Pancreas (tissue), 10 donors: ENCODE measurements around the gene CAPZB. TPM values are rescaled to one million over a fixed set of nuclear protein-coding genes. Genes with fewer than 3 reads are reported as not detected.

Experiments
- ATAC-seq, 4 donors: fragments of 200-7000 bp; cut with Tn5 transposase; one replicate each; pipeline versions ENCODE4 v1.8.0 to v1.9.1; 2020; ENCODE audit warnings: mild to moderate bottlenecking in 4 of 4, moderate library complexity in 4 of 4
- DNase-seq, 6 donors: peaks; one replicate each; pipeline ENCODE4 v3.0.0-alpha.2; 2020
- FAIRE-seq: peaks from 2 replicates; lab custom pipeline; 2012; peaks lifted over from hg19 to GRCh38; lab: Jason Lieb, UNC
- H3K27ac ChIP-seq, 4 donors: fragments of 200-600 bp; sonication (generic); 1 replicate in 3 of 4; 2 replicates in 1 of 4; pipeline versions ENCODE4 v1.5.0 to v1.8.0; 2020
- H3K27me3 ChIP-seq, 4 donors: fragments of 200-600 bp; one replicate each; pipeline ENCODE4 v1.8.0; 2021
- H3K36me3 ChIP-seq, 3 donors: fragments of 200-600 bp; sonication (generic) in 1 of 3; one replicate each; pipeline versions ENCODE4 v1.5.0 to v1.8.0; 2020 to 2021
- H3K4me1 ChIP-seq, 3 donors: fragments of 200-600 bp; one replicate each; pipeline ENCODE4 v1.8.0; 2021
- H3K4me3 ChIP-seq, 4 donors: fragments of 200-600 bp; sonication (generic) in 2 of 4; one replicate each; pipeline versions ENCODE4 v1.5.0 to v1.8.0; 2020 to 2021
- H3K9me3 ChIP-seq, 4 donors: fragments of 200-600 bp; one replicate each; pipeline ENCODE4 v1.8.0; 2021
- WGBS, 2 donors: extraction: QIAGEN DNeasy Blood & Tissue Kit; methylation state at CpG; one replicate each; pipeline ENCODE4 v1.1.7; 2013; 5-methylcytosine and 5-hydroxymethylcytosine counted together
- intact Hi-C, 3 donors: fragments of 100-400 bp; cut with DNase I; formaldehyde crosslinking; loops; one replicate each; pipeline versions ENCODE4 v1.11.1 to v1.14.2; 2022
- polyA plus RNA-seq, 2 donors: library from polyadenylated mRNA; stranded (reverse); fragments of 200-250 nt; gene quantifications; one replicate each; pipeline ENCODE4 v1.2.3, GENCODE V29; 2013
- total RNA-seq, 6 donors: library from RNA; stranded (reverse); fragmentation: NEBNext Ultra II Directional in 4 of 6; extraction: Animal tissue kit (Norgen Biotek cat#: 25700) in 4 of 6; gene quantifications; one replicate each; pipeline versions ENCODE4 v1.2.1 to v1.2.4, GENCODE V29; 2021 to 2023
- TF ChIP-seq, protein P1 (sequence below), 4 donors: fragments of 200-600 bp; sonication (generic) in 3 of 4; IDR thresholded peaks; one replicate each; pipeline versions ENCODE4 v1.5.0 to v1.8.0; 2021; ENCODE audit warnings: antibody characterized with exemption in 4 of 4
- donor health status: healthy with polysubstance abuse.
- donor health status: DM: no; HTN: no; CAD: no; lungs with moderate emphysema.
- donor health status: DM: no; HTN: no; CAD: no.
- donor health status: control.
- donor health status: control.
- donor health status: Bipolar disorder and iron deficiency.
- donor health status: DM: yes; HTN: yes; CAD: no.
- donor health status: DM: no; HTN: no; CAD: no.
- donor health status: DM: no; HTN: no; CAD: no.
- donor health status: DM: yes; HTN: yes; CAD: no.

CAPZB gene
- total and polyA plus RNA-seq, 8 donors, result 43.2 to 124 (median 74.9) TPM

DNA sequence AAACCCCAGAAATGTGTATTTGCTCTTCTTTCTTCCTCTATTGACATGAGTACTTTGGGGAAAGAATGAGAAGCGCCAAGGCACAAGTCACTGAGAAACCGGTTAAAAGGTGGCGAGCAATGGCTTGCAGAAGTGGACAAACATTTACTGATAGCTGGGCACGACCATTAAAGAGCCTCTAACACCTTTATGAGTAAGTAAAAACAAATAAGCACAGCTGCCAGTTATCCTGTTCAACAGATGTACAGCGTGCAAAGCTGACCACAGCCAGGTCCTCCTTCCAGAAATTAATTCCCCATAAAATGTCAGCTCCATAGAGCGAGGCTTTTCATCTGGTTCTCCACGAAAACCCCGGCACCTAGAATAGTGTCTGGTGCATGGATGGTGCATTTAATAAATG is 72.7 kb downstream of the CAPZB start:
- no peak for DNase-seq
- Histone ChIP-seq H3K36me3 (no peaks in the 10 kb centered on the region), H3K4me3 (no peak overlapping the region), H3K27me3 (no peaks in the 10 kb centered on the region), H3K27ac (no peak overlapping the region), H3K9me3 (no peaks in the 10 kb centered on the region), H3K4me1 (no peaks in the 10 kb centered on the region)
- intact Hi-C loops, result no loop called here
- TF ChIP-seq, protein P1, sequence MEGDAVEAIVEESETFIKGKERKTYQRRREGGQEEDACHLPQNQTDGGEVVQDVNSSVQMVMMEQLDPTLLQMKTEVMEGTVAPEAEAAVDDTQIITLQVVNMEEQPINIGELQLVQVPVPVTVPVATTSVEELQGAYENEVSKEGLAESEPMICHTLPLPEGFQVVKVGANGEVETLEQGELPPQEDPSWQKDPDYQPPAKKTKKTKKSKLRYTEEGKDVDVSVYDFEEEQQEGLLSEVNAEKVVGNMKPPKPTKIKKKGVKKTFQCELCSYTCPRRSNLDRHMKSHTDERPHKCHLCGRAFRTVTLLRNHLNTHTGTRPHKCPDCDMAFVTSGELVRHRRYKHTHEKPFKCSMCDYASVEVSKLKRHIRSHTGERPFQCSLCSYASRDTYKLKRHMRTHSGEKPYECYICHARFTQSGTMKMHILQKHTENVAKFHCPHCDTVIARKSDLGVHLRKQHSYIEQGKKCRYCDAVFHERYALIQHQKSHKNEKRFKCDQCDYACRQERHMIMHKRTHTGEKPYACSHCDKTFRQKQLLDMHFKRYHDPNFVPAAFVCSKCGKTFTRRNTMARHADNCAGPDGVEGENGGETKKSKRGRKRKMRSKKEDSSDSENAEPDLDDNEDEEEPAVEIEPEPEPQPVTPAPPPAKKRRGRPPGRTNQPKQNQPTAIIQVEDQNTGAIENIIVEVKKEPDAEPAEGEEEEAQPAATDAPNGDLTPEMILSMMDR (IDR thresholded peaks at IDR 0.05), result no peak
- ATAC-seq, result peak in 2 of 4 donors; percentile 66 to 70
- 72 to 74% methylated on average over 8 of the region's 8 CpGs for WGBS, 2 donors
- FAIRE-seq, result no peak

DNA sequence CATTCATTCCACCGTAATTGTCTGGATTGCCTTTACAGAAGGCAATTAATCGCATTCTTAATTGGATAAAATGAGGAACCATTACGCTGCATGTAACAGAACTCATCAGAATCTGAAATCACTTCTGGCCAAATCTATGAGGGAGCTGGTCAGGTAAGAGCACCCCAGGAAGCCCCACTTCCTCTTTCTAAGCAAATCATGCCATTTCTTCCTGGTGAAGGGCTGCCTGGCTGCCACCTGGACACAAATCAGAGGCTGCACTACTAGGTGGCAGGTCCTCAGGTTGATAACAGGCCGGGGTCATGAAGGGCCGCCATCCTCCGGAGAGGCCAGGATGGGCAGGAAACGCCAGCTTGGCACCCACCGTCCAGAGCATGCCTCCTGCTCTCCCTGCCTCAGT is 73.7 kb downstream of the CAPZB start:
- TF ChIP-seq, protein P1 (IDR thresholded peaks at IDR 0.05), result no peak
- DNase-seq, result no peak
- Histone ChIP-seq H3K4me1 (no peaks in the 10 kb centered on the region), H3K27me3 (no peaks in the 10 kb centered on the region), H3K9me3 (no peaks in the 10 kb centered on the region), H3K27ac (no peak overlapping the region), H3K36me3 (no peaks in the 10 kb centered on the region), H3K4me3 (no peak overlapping the region)
- WGBS, 2 donors, result 86 to 96% methylated on average over 8 of the region's 8 CpGs
- FAIRE-seq, result no peak
- intact Hi-C loops, result no loop called here
- no peak for ATAC-seq

DNA sequence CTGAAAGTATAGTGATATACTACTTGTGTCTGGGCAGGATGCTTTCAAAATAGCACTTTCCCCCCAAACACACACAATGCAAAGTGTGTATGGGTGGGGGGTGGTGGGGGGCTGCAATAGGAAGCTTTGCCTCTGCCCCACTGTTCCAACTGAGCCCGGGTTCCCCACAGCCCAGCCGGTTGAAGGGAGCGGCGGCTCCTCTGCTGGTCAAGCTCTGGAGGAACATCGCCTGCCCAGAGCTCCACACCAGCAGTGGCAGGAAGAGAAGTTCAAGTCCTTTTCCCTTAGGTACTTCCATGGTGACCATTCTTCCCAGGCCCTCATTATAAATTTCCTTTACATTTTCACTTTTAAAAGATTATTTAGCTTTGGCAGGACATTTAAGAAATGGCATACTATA is 74.9 kb downstream of the CAPZB start:
- TF ChIP-seq, protein P1 (IDR thresholded peaks at IDR 0.05), result no peak
- H3K27ac ChIP-seq, result no peak overlapping the region
- no peaks in the 10 kb centered on the region for H3K27me3 ChIP-seq
- ATAC-seq (no peak), DNase-seq (no peak), FAIRE-seq (no peak)
- no peaks in the 10 kb centered on the region for H3K4me1 ChIP-seq
- intact Hi-C loops, result no loop called here
- no peaks in the 10 kb centered on the region for H3K36me3 ChIP-seq
- no peaks in the 10 kb centered on the region for H3K9me3 ChIP-seq
- H3K4me3 ChIP-seq, result no peak overlapping the region
- WGBS, 2 donors, result 88 to 90% methylated on average over 5 of the region's 5 CpGs

DNA sequence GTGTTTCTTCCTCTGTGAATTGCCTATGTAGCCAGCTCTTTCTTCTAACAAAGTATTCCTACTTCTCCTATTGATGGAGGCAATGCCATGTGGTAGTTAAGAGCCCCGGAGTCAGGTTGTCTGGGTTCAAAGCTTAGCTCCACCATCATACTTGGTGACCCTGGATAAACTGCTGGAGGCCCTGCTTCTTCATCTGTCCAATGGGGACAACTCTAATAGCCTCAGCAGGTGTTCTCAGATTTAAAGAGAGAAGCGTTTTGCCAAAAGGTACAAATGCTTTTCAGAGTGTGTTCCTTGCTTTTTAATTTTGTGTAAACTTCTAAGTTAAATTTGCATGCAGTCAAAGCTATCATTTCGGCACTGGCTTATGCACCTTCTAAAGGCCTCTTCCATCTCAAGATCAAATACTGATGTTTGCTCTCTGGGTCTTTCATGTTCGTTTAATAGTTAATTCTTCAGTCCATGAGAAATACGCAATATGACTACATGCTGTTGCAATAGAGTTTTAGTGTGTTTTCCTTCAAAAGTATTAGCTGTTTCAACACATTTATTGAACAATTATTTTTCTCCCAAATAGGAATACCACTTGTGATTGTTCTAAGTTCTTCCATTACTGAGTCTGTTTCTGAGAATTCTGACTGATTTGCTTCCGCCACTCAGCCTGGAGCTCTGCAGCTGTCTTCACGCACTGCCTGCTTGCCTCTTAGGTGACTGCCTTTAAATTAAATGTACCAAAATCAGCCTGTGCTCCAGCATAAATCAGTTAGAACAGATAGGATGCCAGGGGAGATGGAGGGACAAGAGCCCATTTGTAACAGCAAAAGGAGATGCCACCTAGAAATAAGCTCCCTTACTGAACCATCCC is 75.6 kb downstream of the CAPZB start:
- Histone ChIP-seq H3K4me3 (no peak overlapping the region), H3K27me3 (no peaks in the 10 kb centered on the region), H3K36me3 (no peaks in the 10 kb centered on the region), H3K4me1 (no peaks in the 10 kb centered on the region), H3K9me3 (no peaks in the 10 kb centered on the region), H3K27ac (no peak overlapping the region)
- TF ChIP-seq, protein P1 (IDR thresholded peaks at IDR 0.05), result no peak
- intact Hi-C loops, result no loop called here
- DNase-seq (no peak), ATAC-seq (no peak), FAIRE-seq (no peak)
- WGBS, 2 donors, result 86 to 89% methylated on average over 7 of the region's 7 CpGs

DNA sequence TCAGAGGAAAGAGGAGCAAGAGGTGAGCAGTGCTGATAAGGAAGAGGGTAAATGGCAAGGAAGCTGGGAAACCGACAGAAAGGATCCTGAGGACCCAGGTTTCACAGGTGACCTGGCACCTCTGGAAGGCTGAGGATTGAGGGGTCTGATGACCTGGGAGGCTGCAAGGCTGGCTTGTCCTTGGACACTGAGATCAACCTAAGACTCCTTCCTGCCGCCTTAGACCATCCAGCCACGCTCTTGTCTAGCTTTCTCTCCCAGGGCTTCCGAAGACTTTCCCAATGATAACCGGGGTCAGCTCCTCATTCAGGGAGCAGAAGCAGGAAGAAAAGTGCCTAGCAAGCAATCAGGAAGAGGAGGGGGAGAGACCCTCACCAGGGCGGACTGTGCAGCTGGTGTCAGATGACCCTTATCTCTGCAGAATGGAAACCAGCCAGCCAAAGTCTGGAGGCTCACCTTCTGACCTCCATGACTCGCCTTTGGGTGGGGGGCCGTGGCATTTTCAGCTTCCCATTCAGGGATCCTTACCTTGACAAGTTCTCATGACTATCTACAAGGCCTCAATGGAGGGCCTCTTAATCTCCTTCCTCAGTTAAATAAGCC is 77.7 kb downstream of the CAPZB start:
- intact Hi-C loops, result no loop called here
- no peak for DNase-seq
- Histone ChIP-seq H3K27me3 (no peaks in the 10 kb centered on the region), H3K27ac (no peak overlapping the region), H3K4me3 (no peak overlapping the region), H3K9me3 (no peaks in the 10 kb centered on the region), H3K36me3 (no peaks in the 10 kb centered on the region), H3K4me1 (no peaks in the 10 kb centered on the region)
- WGBS, 2 donors, result 79 to 83% methylated on average over 8 of the region's 8 CpGs
- FAIRE-seq, result no peak
- ATAC-seq, result no peak
- TF ChIP-seq, protein P1 (IDR thresholded peaks at IDR 0.05), result no peak
